Esophagus squamous epithelium (tissue), 5 donors: ENCODE measurements around the gene MEF2B. TPM values are rescaled to one million over a fixed set of nuclear protein-coding genes. Genes with fewer than 3 reads are reported as not detected.

Source experiments
- DNase-seq: peaks from one replicate; lab custom pipeline; 2025; lab: John Stamatoyannopoulos, UW
- H3K27ac ChIP-seq, 4 donors: fragments of 200-600 bp; sonication (generic); one replicate each; pipeline ENCODE4 v1.5.1; 2016 to 2019; ENCODE audit warnings: mild to moderate bottlenecking in 1 of 4
- H3K27me3 ChIP-seq, 4 donors: fragments of 200-600 bp; sonication (generic); 1 replicate in 3 of 4; 2 replicates in 1 of 4; pipeline versions ENCODE4 v1.5.1 to v1.6.0; 2017 to 2021; ENCODE audit warnings: antibody characterized with exemption in 1 of 4
- H3K36me3 ChIP-seq, 3 donors: fragments of 200-600 bp; sonication (generic); one replicate each; pipeline ENCODE4 v1.5.1; 2016 to 2019
- H3K4me1 ChIP-seq, 3 donors: fragments of 200-600 bp; sonication (generic); one replicate each; pipeline ENCODE4 v1.5.1; 2017 to 2019
- H3K4me3 ChIP-seq, 4 donors: fragments of 200-600 bp; sonication (generic); 1 replicate in 3 of 4; 2 replicates in 1 of 4; pipeline ENCODE4 v1.5.1; 2016 to 2019; ENCODE audit warnings: mild to moderate bottlenecking in 2 of 4, moderate library complexity in 1 of 4
- H3K9me3 ChIP-seq, 3 donors: fragments of 200-600 bp; sonication (generic); one replicate each; pipeline ENCODE4 v1.5.1; 2016 to 2019
- POLR2A ChIP-seq, 4 donors: fragments of 450-650 bp; IDR thresholded peaks; one replicate each; pipeline ENCODE4 v1.6.1; 2017; ENCODE audit warnings: antibody characterized with exemption in 4 of 4, mild to moderate bottlenecking in 4 of 4, moderate library complexity in 3 of 4
- WGBS, 2 donors: methylation state at CpG; one replicate each; pipeline ENCODE4 v1.1.5; 2018; 5-methylcytosine and 5-hydroxymethylcytosine counted together
- intact Hi-C: fragments of 100-400 bp; cut with DNase I; formaldehyde crosslinking; loops from one replicate; pipeline ENCODE4 v1.15.0; 2022
- total RNA-seq, 4 donors: library from RNA; depleted of rRNA; stranded (reverse); fragments of >200 nt; gene quantifications; one replicate each; pipeline ENCODE4 v1.1.0, GENCODE V29; 2016
- TF ChIP-seq, protein P1 (sequence below), 6 experiments: fragments of 450-650 bp in 4 of 6; fragments of 200-600 bp in 2 of 6; sonication (generic) in 2 of 6; IDR thresholded peaks; one replicate each; pipeline ENCODE4 v1.5.1; 2016 to 2019; ENCODE audit warnings: antibody characterized with exemption in 6 of 6, mild to moderate bottlenecking in 4 of 6, moderate library complexity in 4 of 6
- donor health status: DM: yes; HTN: yes; CAD: no.

Gene MEF2B
- total RNA-seq, 4 donors from 2014 or later, result 0.70 TPM; not detected in 3

DNA sequence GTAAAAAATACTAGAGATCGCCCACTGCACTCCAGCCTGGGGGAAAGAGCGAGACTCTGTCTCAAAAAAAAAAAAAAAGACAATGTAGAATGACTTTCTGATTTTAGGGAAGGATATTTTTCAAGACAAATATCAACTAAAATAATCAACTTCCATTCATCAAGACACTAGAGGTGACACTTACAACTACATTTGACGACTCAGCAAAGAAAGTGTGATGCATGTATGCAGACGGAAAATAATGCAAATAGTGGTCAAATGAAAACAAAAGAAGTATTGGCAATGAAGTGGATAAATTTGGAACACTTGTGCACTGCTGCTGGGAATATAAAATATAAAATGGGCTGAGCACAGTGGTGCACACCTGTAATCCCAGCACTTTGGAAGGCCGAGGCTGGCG is 44.0 kb downstream of the MEF2B start:
- TF ChIP-seq POLR2A (IDR thresholded peaks at IDR 0.05), result no peak
- TF ChIP-seq, protein P1, sequence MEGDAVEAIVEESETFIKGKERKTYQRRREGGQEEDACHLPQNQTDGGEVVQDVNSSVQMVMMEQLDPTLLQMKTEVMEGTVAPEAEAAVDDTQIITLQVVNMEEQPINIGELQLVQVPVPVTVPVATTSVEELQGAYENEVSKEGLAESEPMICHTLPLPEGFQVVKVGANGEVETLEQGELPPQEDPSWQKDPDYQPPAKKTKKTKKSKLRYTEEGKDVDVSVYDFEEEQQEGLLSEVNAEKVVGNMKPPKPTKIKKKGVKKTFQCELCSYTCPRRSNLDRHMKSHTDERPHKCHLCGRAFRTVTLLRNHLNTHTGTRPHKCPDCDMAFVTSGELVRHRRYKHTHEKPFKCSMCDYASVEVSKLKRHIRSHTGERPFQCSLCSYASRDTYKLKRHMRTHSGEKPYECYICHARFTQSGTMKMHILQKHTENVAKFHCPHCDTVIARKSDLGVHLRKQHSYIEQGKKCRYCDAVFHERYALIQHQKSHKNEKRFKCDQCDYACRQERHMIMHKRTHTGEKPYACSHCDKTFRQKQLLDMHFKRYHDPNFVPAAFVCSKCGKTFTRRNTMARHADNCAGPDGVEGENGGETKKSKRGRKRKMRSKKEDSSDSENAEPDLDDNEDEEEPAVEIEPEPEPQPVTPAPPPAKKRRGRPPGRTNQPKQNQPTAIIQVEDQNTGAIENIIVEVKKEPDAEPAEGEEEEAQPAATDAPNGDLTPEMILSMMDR (IDR thresholded peaks at IDR 0.05), result no peak
- Histone ChIP-seq H3K4me1 (no peaks in the 10 kb centered on the region), H3K27me3 (no peaks in the 10 kb centered on the region), H3K27ac (no peak overlapping the region), H3K9me3 (peaks cover 0 to 10% (median 0%) of the 10 kb centered on the region in 3 donors), H3K36me3 (peaks cover 0 to 32% (median 0%) of the 10 kb centered on the region in 3 donors), H3K4me3 (no peak overlapping the region)
- 90 to 92% methylated on average over 6 of the region's 6 CpGs for WGBS, 2 donors
- intact Hi-C loops, result no loop called here
- DNase-seq, result no peak

DNA sequence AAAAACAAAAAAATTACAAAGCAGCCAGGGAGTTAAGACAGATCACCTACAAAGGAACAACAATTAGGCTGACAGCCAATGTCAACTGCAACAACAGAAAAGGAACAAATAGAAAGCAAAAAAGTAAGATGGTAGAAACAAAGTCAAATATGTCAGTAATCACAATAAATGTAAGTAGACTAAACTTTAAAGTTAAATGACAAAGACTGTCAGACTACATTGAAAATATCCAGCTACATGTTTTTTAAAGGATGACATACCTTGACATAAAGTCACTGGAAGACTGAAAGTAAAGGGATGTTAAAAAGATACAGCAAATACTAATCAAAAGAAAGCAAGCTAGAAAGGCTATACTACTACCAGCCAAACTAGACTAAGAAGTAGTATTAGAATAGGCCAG is 46.7 kb downstream of the MEF2B start:
- Histone ChIP-seq H3K27me3 (no peaks in the 10 kb centered on the region), H3K4me1 (no peaks in the 10 kb centered on the region), H3K27ac (no peak overlapping the region), H3K9me3 (peaks cover 0 to 10% (median 0%) of the 10 kb centered on the region in 3 donors), H3K4me3 (no peak overlapping the region), H3K36me3 (peaks cover 0 to 46% (median 0%) of the 10 kb centered on the region in 3 donors)
- DNase-seq, result no peak
- TF ChIP-seq POLR2A (IDR thresholded peaks at IDR 0.05), result no peak
- TF ChIP-seq, protein P1 (IDR thresholded peaks at IDR 0.05), result no peak
- intact Hi-C loops, result no loop called here

DNA sequence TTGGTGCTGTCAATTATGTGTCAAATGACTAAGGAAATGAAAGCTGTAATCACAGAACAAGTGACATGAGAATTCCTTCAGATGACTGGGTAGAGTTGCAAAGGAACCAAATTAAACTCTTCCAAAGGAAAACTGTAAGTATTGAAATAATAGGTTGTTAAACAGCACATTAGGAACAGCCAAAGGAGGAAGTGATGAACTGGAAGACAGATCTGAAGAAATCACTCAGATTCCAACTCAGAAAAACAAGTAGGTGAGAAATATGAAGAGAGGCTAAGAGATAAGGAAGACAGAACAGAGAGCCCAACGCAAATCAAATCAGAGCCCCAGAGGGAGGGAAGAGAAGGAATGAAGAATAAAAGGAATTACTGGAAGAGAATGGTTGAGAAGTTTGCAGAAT is 47.2 kb downstream of the MEF2B start:
- WGBS, 2 donors, result 88 to 100% methylated on average over 1 of the region's 1 CpG
- Histone ChIP-seq H3K27ac (no peak overlapping the region), H3K9me3 (peaks cover 0 to 10% (median 0%) of the 10 kb centered on the region in 3 donors), H3K4me1 (no peaks in the 10 kb centered on the region), H3K4me3 (no peak overlapping the region), H3K27me3 (no peaks in the 10 kb centered on the region), H3K36me3 (peaks cover 0 to 49% (median 0%) of the 10 kb centered on the region in 3 donors)
- no peak for DNase-seq
- TF ChIP-seq, protein P1 (IDR thresholded peaks at IDR 0.05), result no peak
- TF ChIP-seq POLR2A (IDR thresholded peaks at IDR 0.05), result no peak
- intact Hi-C loops, result no loop called here

DNA sequence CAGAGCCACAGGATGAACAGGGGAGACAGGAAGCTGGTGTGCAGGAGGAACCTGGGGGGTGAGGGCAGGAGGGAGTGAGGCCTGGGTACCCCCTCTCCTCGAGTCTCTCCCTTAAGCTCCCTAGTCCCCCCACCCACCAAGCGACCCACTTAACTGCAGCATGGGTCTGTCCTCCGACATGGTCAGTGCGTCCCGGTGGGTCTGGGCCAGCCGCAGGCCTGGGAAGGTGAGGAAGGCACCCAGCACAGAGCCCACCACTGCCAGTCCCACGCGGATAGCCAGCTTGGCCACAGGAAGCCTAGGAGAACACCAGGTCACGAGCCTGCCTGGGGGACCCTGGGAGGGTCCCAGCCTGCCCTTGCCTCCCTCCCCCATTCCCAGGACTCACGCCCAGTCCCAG is 48.7 kb downstream of the MEF2B start:
- DNase-seq, result no peak
- no peak for TF ChIP-seq POLR2A (IDR thresholded peaks at IDR 0.05)
- TF ChIP-seq, protein P1 (IDR thresholded peaks at IDR 0.05), result no peak
- Histone ChIP-seq H3K4me1 (no peaks in the 10 kb centered on the region), H3K27me3 (no peaks in the 10 kb centered on the region), H3K4me3 (no peak overlapping the region), H3K36me3 (peaks cover 0 to 49% (median 0%) of the 10 kb centered on the region in 3 donors), H3K9me3 (peaks cover 0 to 10% (median 0%) of the 10 kb centered on the region in 3 donors), H3K27ac (no peak overlapping the region)
- whole genome bisulfite sequencing, 2 donors, result 83 to 92% methylated on average over 2 to 4 of the region's 10 CpGs
- intact Hi-C loops, result no loop called here

DNA sequence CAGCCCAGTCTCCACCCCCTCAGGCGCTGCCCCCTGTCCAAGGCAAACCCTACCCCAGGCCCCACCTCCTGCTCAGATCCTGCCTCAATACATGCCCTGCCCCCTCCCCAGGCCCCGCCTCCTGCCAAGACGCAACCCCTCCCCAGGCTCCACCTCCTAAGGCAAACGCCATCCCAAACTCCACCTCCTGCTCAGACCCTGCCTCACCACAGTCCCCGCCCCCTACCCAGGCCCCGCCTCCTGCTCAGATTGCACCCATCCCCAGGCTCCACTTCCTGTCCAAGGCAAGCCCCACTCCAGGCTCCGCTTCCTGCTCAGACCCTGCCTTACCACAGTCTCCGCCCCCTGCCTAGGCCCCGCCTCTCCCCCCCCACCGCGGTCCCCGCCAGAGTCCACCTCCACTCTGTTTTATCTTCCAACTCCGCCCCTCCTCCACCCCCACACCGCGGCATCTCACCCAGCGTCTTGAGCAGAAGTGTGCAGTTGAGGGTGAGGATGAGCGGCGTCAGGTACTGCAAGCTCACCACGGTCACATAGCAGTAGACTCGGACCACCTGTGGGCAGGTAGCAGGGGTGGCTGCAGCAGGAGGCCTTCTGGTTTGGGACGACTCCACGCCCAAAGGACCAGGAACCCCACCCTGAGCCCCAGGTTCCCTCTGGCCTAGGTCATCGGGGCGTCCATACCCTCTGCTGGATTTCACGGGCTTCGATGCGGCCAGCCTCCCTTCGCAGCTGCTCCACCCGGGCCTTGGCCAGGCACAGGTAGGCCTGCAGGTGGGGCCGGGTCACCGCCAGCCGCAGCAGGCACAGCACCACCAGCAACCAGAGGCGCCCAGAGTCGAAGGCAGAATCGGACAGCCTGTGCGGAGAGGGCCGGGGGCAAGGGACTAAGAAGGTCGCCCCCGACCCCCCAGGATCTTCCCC is 49.5 kb downstream of the MEF2B start:
- Histone ChIP-seq H3K4me1 (no peaks in the 10 kb centered on the region), H3K27ac (no peak overlapping the region), H3K4me3 (no peak overlapping the region), H3K9me3 (peaks cover 0 to 10% (median 0%) of the 10 kb centered on the region in 3 donors), H3K27me3 (no peaks in the 10 kb centered on the region), H3K36me3 (peaks cover 0 to 49% (median 0%) of the 10 kb centered on the region in 3 donors)
- TF ChIP-seq, protein P1 (IDR thresholded peaks at IDR 0.05), result no peak
- no peak for TF ChIP-seq POLR2A (IDR thresholded peaks at IDR 0.05)
- intact Hi-C loops, result no loop called here
- DNase-seq, result no peak
- WGBS, 2 donors, result 66% methylated on average over 7 to 9 of the region's 39 CpGs
